Hypothalamus (tissue), 51 donors: ENCODE results near the gene CSKMT.
"Not testable (repeated sequence)": the region's sequence is repeated elsewhere in the genome, so short reads cannot be mapped to it uniquely, and the experiment has no call there.

Source experiments
- DNase-seq, 51 donors: peaks; one replicate each; lab custom pipeline; 2025; lab: John Stamatoyannopoulos, UW

Gene CSKMT, protein sequence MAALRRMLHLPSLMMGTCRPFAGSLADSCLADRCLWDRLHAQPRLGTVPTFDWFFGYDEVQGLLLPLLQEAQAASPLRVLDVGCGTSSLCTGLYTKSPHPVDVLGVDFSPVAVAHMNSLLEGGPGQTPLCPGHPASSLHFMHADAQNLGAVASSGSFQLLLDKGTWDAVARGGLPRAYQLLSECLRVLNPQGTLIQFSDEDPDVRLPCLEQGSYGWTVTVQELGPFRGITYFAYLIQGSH

DNA sequence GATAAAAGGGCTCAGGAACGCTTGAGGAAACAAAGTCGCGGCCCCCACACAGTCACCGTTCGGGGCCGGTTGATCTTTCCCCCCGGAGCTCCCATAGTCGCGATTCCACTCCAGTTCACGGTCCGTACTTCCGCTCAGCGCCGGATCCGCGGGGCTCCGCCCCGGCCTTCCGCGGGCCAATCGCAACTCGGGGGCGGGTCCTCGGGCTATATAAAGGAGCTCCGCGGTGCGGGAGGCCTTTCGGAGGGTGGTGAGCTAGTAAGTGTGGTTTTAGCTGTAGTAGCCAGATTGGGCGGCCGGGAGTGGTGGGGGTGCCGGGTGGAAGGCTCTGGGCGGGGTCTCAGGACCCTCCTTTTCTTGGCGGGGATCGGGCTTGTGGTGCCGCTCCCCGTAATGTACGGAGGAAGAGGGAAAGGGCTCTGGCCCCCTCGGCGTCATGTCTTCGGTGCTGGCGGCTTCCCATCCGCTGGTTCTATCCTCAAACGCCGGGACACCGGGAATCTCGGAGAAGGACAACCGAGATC, at the start of gene CSKMT, which contains the start of gene C11orf98:
TSS of gene CSKMT (plus strand) at position 238 of the 524 bp plus-strand sequence. CDS start 568 bp downstream, outside the sequence.
TSS of gene C11orf98 (minus strand) at position 136 of the 524 bp plus-strand sequence. CDS start at position 95, 41 bp downstream.
- peak; percentile 64 to 98 (median 93) for DNase-seq

DNA sequence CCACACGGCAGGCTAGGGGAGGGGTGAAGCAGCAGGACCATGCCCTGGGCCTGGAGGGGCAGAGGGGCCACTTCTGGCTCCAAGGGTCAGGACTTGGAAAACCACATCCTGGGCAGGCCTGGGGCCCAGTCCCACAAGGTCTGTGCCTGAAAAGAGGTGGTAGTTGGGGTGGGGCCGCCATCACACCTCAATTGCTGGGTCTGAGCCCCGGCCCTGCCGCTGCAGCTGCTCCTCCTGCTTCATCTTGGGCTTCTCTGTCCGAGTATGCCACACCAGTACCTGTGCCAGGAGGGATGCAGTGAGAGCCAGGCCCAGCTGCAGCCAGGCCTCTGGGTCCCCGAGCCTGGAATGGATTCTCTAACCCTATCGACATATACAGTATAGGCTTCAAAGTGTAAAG, 49.6 kb upstream of the CSKMT start:
- DNase-seq, result no peak

DNA sequence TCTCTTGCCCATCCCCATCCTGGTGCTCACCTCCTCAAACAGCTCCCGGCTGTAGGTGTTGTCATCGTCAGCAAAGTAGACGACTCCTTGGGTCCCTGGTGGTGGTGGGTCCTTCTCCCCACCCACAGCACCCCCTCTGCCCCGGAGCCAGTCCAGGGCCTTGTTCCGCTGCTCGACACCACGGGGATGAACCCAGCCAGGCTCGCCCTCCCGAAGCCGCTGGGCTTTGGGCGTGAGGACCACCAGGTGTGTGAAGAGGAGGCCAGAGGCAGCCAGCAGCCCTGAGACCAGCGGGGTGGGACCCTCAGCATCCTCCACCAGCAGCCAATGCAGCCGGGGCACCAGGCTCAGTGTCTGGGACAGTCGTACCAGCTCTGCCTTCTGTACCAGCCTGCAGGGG, 48.2 kb upstream of the CSKMT start:
- not testable (repeated sequence) for DNase-seq

DNA sequence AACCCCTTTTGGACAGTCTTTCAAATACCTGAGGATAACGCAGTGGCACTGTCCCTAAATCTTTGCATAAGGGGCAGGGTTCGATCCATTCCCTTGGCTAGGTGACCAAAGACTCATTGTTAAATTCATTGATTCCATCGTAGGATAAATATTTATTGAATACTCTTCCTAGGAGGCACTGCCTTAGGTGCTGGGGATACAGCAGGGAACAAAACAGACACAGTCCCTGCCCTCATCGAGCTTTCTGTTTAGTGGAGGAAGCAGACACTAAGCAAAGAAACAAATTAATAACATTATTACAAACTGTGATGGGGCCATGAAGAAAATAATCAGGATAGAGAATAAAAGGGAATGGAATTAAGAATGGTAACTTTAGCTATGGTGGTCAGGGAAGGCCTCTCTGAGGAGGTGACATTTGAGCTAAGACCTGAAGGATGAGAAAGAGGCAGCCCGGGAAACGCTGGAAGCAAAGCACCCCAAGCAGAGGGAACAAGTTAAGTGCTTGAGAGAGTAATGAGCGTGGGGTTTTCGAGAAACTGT, 44.0 kb upstream of the CSKMT start:
- no peak for DNase-seq

DNA sequence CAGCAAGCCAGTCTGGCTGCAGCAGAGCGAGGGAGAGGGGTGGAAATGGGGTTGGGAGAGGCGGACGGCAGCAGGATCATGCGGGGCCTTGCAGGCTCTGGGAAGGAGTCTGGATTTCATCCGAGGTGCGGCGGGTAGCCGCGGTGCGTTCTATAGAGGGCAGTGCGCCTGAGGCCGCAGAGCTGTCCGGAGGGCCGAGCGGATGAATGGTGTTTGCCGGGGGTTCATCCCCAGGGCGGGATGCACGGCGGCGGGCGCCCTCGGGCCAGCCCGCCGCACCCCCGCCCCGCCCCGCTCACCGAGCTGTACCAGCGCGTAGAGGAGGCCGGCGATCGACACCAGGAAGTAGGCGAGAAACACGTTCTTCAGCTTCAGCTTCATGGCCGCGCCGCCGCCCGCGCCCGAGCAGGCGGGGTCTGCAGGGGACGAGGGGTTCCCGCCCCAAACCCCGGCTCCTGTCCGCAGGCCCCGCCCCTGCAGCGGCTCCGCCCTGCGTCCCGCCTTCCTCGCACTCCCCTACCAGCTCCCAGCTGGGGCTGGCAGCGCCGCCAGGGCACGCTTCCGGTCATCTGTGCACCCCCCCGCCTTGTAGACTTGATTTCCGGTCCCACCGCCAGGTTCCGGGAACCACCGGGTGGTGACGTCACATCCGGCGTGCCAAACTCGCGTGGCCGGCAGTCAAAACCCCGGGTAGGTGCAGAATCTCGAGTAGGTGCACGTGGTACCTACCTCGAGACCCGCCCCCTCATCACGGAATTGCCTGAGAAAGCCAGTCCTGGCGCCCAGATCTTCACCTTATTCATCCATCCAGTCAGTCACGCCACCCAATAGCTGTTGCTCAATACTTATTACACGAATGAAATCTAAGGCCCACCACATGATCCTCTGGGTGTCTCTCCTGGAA, 43.3 kb upstream of the CSKMT start, which contains the start of gene B3GAT3:
TSS of gene B3GAT3 (minus strand) at position 420 of the 904 bp plus-strand sequence. CDS start at position 381, 39 bp downstream.
- DNase-seq, result peak; percentile 84 to 99 (median 97)

DNA sequence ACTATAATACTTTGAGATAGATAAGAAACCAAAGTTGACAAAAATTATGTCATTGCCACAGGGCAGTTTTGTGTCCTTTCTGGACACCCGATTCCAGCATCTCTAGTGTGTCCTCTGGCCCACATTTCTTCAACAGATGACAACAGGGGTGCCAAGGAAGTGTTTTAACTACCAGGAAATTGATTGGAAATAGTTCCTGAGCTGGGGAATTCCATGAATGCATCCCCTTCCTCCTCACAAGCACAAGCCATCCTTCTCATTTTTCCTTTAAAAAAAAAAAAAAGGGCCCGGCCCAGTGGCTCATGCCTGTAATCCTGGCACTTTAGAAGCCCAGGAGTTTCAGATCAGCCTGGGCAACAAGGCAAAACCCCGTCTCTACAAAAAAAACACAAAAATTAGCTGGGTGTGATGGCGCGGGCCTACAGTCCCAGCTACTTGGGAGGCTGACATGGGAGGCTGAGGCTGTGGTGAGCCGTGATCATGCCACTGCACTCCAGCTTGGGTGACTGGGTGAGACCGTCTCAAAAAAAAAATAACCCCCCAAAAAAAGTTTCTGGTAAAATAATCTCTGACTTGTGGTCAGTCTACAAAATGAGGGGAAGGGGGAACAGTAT, 42.5 kb upstream of the CSKMT start:
- no peak for DNase-seq

DNA sequence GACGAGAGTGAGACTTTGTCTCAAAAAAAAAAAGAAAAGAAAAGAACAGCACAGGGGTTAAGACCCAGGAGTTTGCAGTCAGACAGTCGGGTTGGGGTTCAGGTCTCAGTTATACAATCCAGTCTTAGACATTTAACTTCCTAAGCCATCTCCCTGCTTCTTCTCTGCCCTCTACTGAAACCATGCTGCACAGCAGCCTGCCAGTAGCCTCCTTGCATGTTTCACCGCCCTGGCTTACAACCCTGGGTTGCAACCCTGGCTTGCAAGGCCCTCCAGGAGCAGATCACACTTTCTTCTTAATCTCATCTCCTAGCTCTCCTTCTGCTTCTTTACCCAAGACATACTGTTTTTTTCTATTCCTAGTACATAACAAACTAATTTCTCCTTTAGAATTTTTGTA, 37.4 kb upstream of the CSKMT start:
- no peak for DNase-seq

DNA sequence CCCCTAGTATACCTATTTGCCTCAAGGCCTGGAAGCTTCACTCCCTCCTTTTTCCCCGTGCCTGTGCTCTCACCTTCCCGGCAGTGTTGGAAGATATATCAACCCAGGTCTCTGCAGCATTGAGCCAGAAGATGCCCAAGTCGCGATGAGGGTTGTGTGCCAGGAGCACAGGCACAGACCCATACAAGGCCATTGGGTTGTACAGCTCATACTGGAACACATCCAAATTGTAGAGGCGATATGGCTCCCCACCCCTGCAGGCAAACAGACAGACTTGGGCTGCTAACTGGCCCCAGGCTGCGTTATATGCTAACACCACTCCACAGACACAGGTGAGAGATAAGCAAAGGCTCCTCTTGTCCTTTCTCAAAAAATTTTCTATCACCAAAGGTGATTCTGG, 32.6 kb upstream of the CSKMT start:
- DNase-seq, result no peak

DNA sequence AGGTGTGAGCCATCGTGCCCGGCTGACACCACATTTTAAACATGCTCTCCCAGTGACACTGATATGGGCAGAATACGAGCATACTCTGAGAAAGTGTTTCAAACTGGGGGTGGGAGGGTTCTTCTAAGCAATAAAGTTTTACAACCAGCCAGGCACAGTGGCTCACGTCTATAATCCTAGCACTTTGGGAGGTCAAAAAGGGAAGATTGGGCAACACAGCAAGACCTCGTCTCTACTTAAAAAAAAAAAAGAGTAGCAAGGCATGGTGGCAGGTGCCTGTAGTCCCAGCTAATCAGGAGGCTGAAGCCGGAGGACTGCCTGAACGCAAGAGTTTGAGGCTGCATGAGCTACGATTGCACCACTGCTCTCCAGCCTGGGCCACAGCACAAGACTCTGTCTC, 20.9 kb upstream of the CSKMT start:
- no peak for DNase-seq

DNA sequence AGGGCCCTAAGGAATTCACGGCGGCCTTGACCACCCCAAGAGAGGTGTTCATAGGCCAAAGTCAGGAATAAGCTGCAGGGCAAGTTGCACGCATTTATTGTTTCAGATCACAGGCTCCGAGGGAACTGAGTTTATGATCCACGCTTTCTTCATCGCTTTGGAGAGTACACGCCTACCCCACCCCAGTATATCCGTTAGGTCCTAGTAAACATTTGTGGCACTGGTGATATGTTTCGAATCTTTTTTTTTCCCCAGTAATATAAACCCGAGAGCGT, 19.5 kb upstream of the CSKMT start:
- DNase-seq, result no peak

DNA sequence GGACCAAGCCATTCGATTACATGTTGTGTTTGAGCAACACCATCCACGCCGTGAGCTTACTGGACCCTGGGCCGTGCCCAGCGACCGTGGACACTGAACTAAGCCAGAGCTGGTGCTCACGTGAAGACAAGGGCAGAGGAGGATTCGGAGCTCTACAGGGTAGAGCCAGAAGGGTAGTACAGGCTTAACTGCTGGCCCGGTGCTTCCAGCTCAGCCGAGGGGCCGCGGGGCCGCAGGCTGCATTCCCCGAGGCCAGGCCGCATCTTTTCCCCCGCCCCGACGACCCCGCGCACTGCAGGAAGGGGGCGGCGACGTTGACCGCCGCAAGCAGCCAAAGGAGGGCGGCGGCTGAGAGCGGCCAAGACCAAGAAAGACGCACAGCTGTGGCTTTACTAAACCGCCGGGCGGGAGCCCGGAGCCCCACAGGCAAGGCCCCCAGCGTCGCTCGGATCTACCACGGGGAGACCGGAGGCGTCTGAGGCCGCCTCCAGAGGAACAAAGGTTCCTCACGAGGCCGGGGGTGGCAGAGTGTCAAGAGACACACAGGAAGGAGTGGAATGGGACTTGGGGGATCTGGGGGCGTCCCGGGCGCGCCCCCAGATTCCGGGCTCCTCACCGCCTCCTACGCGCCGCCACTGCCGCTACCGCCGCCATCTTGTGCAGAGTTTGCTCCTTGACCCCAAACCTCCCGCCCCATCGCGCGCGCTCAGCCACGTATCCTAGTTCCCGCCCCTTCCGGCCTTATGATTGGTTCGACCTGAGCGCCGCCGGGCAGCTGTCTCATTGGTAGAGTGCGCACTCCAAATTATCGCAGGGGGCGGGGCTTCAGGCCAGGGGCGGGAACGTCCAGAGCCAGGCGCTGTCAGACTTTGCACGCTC, 18.9 kb upstream of the CSKMT start, which contains the start of gene GANAB:
TSS of gene GANAB (minus strand) at position 668 of the 879 bp plus-strand sequence. CDS start at position 654, 14 bp downstream.
- DNase-seq, result peak; percentile 76 to 99 (median 97)

DNA sequence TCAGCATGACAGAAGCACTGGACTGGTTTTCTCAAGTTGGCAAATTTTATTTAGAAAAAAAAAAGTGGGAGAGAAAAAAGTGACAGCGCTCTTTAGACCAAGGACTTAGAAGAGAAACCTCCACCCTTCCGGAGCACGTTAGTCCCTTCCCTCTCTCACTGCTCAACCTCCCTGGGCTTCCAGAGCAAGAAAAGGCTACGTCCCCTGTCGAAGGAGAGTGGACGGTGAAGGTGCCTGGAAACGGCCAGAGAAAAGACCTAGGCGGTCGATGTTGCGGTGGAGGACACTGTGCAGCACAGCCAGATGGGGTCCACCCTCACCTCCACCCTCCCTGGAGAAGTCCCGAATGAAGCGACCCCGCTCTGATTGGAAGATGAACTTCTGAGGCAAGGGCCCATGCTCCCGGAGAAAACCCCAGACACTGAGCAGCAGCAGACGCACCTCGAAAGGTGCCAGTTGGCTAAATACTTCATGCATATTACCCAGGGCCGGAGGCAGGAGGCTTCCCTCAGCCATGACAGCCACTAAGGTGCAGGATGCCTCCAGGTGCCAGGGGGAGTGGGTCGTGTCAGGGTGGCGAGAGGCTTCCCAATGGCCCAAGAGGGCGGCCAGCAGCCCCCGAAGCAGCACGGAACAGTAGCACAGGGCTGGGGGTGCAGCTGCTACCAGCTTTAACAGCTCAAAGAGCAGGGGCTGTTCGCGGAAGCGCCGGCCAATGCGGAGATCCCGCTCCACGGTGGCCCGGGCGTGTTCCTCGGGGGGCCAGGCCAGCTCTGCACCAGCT, 18.1 kb upstream of the CSKMT start:
- no peak for DNase-seq

DNA sequence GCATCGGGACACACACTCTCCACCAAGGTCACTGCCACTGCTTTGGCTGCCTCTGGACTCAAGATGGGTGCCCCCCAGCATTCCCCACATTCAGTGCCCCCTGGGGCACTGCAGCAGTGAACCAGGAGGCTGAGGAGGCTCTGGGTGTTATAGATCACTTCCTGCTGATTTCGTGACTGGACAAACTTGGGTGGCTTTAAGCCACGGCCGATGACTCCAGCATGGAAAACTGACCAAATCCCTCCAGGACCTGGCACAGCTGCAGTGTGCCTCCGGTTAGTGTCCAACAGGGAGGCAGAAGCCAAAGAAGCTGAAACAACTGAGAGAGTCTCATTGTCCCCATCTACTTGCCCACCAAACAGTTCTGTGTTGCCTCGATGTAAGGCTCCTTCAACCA, 17.5 kb upstream of the CSKMT start:
- DNase-seq, result no peak

DNA sequence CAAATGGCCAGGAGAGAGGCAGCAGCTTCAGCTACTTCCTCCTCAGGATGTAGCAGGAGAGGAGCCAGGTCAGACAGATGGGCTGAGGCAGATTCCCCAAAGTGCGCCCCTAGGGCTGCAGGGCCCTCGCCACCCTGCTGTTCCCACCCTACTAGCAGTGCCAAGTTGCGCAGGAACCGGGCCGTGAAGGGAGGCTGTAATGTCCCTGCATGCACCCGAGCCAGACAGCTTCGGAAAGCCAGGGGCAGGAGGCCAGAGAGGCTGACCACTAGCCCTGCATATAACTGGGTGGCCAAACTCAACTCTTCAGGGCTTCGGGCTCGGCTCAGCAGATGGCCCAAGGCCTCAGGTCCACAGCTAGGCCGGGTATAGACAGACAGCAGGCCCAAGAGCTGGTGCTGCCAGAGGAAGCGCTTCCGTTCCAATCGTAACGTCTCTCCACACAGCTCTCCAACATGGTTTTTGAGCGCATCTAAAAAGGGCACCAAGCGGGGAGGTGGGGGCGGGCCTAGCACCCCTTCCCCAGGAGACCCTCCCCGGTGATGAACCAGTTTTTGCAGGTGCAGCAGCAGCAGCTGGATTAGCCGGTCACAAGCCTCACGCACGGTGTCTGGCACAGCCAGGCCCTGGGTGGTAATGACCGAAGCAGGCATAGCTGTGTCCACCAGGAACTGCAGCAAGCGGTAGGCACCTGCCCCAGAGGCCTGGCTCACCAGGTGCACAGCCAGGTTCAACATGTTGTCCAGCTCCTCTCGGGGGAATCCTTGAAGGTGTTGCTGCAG, 16.7 kb upstream of the CSKMT start:
- DNase-seq, result no peak

DNA sequence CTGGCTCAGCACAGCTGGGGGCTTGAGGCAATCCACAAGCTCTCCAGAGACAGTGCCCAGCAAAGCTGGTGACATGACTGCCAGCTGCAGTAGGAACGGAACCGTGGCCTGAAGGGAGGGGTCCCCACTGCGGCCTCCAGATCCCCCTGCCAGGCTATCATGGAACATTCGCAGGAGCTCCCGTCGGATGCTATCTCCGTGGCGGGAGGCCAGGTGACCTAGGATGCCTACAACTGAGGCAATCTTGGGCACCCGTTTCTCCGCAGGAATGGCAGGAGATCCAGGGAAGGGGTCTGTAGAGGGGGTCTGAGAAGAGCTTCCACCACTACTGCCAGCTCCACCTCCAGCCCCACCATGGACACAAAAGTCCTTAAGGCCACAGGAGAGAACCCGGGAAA, 16.1 kb upstream of the CSKMT start:
- no peak for DNase-seq

DNA sequence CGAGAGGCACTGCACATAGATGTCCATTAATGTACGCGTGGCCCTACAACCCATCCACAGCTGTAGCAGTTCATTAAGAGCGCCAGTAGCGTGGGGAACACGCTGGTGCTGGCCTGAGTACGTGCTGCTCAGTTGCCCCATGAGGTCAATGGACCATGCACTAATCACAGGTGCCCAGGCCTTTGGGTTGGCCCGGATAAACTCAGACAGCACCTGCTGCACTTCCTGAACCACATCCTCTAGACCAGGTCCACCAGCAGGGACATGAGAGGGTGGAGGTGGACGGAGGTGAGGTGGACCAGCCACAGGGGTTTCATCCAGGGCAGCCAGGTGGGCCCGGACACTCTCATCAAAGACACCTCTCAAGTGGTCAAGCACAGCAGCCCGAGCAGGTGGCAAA, 15.6 kb upstream of the CSKMT start:
- no peak for DNase-seq

DNA sequence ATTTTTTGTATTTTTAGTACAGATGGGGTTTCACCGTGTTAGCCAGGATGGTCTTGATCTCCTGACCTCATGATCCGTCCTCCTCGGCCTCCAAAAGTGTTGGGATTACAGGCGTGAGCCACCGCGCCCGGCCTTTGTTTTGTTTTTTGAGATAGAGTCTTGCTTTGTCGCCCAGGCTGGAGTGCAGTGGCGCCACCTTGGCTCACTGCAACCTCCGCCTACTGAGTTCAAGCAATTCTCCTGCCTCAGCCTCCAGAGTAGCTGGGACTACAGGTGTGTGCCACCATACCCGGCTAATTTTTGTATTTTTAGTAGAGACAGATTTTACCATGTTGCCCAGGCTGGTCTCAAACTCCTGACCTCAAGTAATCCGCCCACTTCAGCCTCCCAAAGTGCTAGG, 14.8 kb upstream of the CSKMT start:
- DNase-seq, result not testable (repeated sequence)
